Keratinocyte (primary cell): ENCODE data around the gene ATP7B. TPM values are rescaled to one million over a fixed set of nuclear protein-coding genes. Genes with fewer than 3 reads are reported as not detected.

Experiments
- DNase-seq: peaks from one replicate; pipeline ENCODE4 v3.0.0-alpha.2; 2011; ENCODE audit warnings: low read depth, missing footprints, low spot score
- FAIRE-seq: peaks from 2 replicates; lab custom pipeline; 2011; peaks lifted over from hg19 to GRCh38; lab: Jason Lieb, UNC
- H2AFZ ChIP-seq: 2 replicates; pipeline ENCODE4 v1.6.0; 2012; ENCODE audit warnings: low read length, control low read depth, inconsistent platforms; ENCODE audit not compliant: control insufficient read depth
- H3K27ac ChIP-seq: 2 replicates; pipeline ENCODE4 v1.5.1; 2011; ENCODE audit warnings: low read length; ENCODE audit not compliant: control insufficient read depth, insufficient read depth
- H3K27me3 ChIP-seq: 3 replicates; pipeline ENCODE4 v1.6.0; 2011; ENCODE audit warnings: low read length; ENCODE audit not compliant: control insufficient read depth, insufficient read depth; ENCODE audit errors: extremely low read depth
- H3K36me3 ChIP-seq, 2 experiments: 2 replicates in 1 of 2; 3 replicates in 1 of 2; pipeline ENCODE4 v1.5.1; 2011; ENCODE audit warnings: low read length in 2 of 2, mild to moderate bottlenecking in 1 of 2; ENCODE audit not compliant: control insufficient read depth in 2 of 2, insufficient read depth in 2 of 2; ENCODE audit errors: extremely low read depth in 1 of 2
- H3K4me1 ChIP-seq: 3 replicates; pipeline ENCODE4 v1.5.1; 2011; ENCODE audit warnings: low read length; ENCODE audit not compliant: control insufficient read depth, insufficient read depth; ENCODE audit errors: extremely low read depth
- H3K4me2 ChIP-seq: 3 replicates; pipeline ENCODE4 v1.6.0; 2011; ENCODE audit warnings: low read depth, low read length; ENCODE audit not compliant: control insufficient read depth, insufficient read depth; ENCODE audit errors: extremely low read depth
- H3K4me3 ChIP-seq, 3 experiments: fragments of 200-600 bp in 1 of 3; sonication (generic) in 1 of 3; 2 replicates in 2 of 3; 3 replicates in 1 of 3; pipeline ENCODE4 v1.5.1; 2011 to 2016; ENCODE audit warnings: low read length in 3 of 3, mild to moderate bottlenecking in 3 of 3, control low read depth in 2 of 3, inconsistent platforms in 1 of 3, low read depth in 1 of 3, mixed read lengths in 1 of 3, mixed run types in 1 of 3, moderate library complexity in 1 of 3; ENCODE audit not compliant: control insufficient read depth in 2 of 3, insufficient read depth in 2 of 3; ENCODE audit errors: extremely low read depth in 1 of 3
- H3K79me2 ChIP-seq: 2 replicates; pipeline ENCODE4 v1.6.0; 2012; ENCODE audit warnings: low read length; ENCODE audit not compliant: control insufficient read depth, insufficient read depth
- H3K9ac ChIP-seq: 3 replicates; pipeline ENCODE4 v1.6.0; 2011; ENCODE audit warnings: low read length; ENCODE audit not compliant: control insufficient read depth, insufficient read depth; ENCODE audit errors: extremely low read depth
- H3K9me1 ChIP-seq: 3 replicates; pipeline ENCODE4 v1.6.0; 2011; ENCODE audit warnings: low read length; ENCODE audit not compliant: control insufficient read depth, insufficient read depth; ENCODE audit errors: extremely low read depth
- H3K9me3 ChIP-seq: 2 replicates; pipeline ENCODE4 v1.5.1; 2012; ENCODE audit warnings: low read depth, low read length; ENCODE audit not compliant: control insufficient read depth
- H4K20me1 ChIP-seq: 3 replicates; pipeline ENCODE4 v1.6.0; 2011; ENCODE audit warnings: low read length; ENCODE audit not compliant: control insufficient read depth, insufficient read depth; ENCODE audit errors: extremely low read depth
- CTCF ChIP-seq, 3 experiments: IDR thresholded peaks in 1 of 3; conservative IDR thresholded peaks in 1 of 3; optimal IDR thresholded peaks in 1 of 3; 2 replicates in 2 of 3; 3 replicates in 1 of 3; pipeline versions ENCODE3 to v1.5.1; 2011; ENCODE audit warnings: low read length in 3 of 3, mild to moderate bottlenecking in 3 of 3, moderate library complexity in 2 of 3, control low read depth in 1 of 3, inconsistent platforms in 1 of 3; ENCODE audit not compliant: insufficient read depth in 2 of 3; ENCODE audit errors: extremely low read depth in 1 of 3
- EZH2 ChIP-seq: IDR thresholded peaks from one replicate; pipeline ENCODE4 v1.6.1; 2012; ENCODE audit warnings: inconsistent platforms, mild to moderate bottlenecking, low read length, moderate library complexity
- dilution Hi-C: fragments of 300-500 bp; cut with MboI; formaldehyde crosslinking; loops from one replicate; pipeline ENCODE4 v1.7.0; 2020; ENCODE audit warnings: low sequenced_read_pairs; ENCODE audit not compliant: extremely low pct_ligation_motif_present
- polyA plus RNA-seq, 5 experiments: library from polyadenylated mRNA; depleted of rRNA in 3 of 5; stranded (reverse) in 3 of 5; stranded (forward) in 1 of 5; unstranded in 1 of 5; fragments of >200 nt; gene quantifications; 1 replicate in 1 of 5; 2 replicates in 3 of 5; 3 replicates in 1 of 5; pipeline versions ENCODE4 v1.2.1 to v1.2.3, GENCODE V29; 2011 to 2012; ENCODE audit warnings: missing spikeins in 2 of 5, low read depth in 1 of 5, low replicate concordance in 1 of 5

The ATP7B gene
- polyA plus RNA-seq, 1 donor (not counting 4 experiments of a cell fraction or from before 2014, with no cell fraction given): 5.2 TPM

GRCh38 chr13:51997186-51997585, 14.1 kb downstream of the ATP7B start:
- H2AFZ ChIP-seq: no peak overlapping the region
- no peak overlapping the region for H3K4me3 ChIP-seq
- TF ChIP-seq CTCF (optimal IDR thresholded peaks at IDR 0.05 in 1 of 3, IDR thresholded peaks at IDR 0.05 in 1 of 3, conservative IDR thresholded peaks at IDR 0.05 in 1 of 3; ENCODE audit: extremely low read depth in 1 of 3, insufficient read depth in 2 of 3, low read length in 3 of 3) (no peak), EZH2 (no peak)
- peaks cover 12% of the 10 kb centered on the region for H3K4me1 ChIP-seq
- DNase-seq (no peak), FAIRE-seq (no peak)
- H3K36me3 ChIP-seq: no peaks in the 10 kb centered on the region
- dilution Hi-C loops: no loop called here
- H3K9me3 ChIP-seq: no peaks in the 10 kb centered on the region
- H3K27me3 ChIP-seq: peaks cover 12% of the 10 kb centered on the region
- no peak overlapping the region for H3K27ac ChIP-seq
- no peak overlapping the region for H3K9ac ChIP-seq
- no peaks in the 10 kb centered on the region for H3K79me2 ChIP-seq
- no peak overlapping the region for H3K4me2 ChIP-seq
- H4K20me1 ChIP-seq: no peaks in the 10 kb centered on the region
- H3K9me1 ChIP-seq: no peaks in the 10 kb centered on the region

- H3K9ac ChIP-seq: no peak overlapping the region
- no peak overlapping the region for H2AFZ ChIP-seq
- FAIRE-seq (no peak), DNase-seq (no peak)
- H3K4me3 ChIP-seq: no peak overlapping the region
- H3K9me1 ChIP-seq: no peaks in the 10 kb centered on the region
- dilution Hi-C loops: no loop called here
- no peaks in the 10 kb centered on the region for H3K79me2 ChIP-seq
- no peaks in the 10 kb centered on the region for H3K9me3 ChIP-seq
- no peaks in the 10 kb centered on the region for H4K20me1 ChIP-seq
- H3K4me1 ChIP-seq: peaks cover 12% of the 10 kb centered on the region
- peaks cover 12% of the 10 kb centered on the region for H3K27me3 ChIP-seq
- no peak overlapping the region for H3K4me2 ChIP-seq
- TF ChIP-seq CTCF (optimal IDR thresholded peaks at IDR 0.05 in 1 of 3, IDR thresholded peaks at IDR 0.05 in 1 of 3, conservative IDR thresholded peaks at IDR 0.05 in 1 of 3; ENCODE audit: extremely low read depth in 1 of 3, insufficient read depth in 2 of 3, low read length in 3 of 3) (no peak), EZH2 (no peak)
- no peaks in the 10 kb centered on the region for H3K36me3 ChIP-seq
- H3K27ac ChIP-seq: no peak overlapping the region
Observed at GRCh38 chr13:51996641-51997040, 14.6 kb downstream of the ATP7B start.
